SKM-1 treated with dmso at 0.1 percent for 144 hours (cell line): ENCODE results near the gene CEP126.

Experiments
- DNase-seq: peaks from one replicate; lab custom pipeline; 2025; ENCODE audit not compliant: unreplicated experiment; lab: John Stamatoyannopoulos, UW

The CEP126 gene, protein sequence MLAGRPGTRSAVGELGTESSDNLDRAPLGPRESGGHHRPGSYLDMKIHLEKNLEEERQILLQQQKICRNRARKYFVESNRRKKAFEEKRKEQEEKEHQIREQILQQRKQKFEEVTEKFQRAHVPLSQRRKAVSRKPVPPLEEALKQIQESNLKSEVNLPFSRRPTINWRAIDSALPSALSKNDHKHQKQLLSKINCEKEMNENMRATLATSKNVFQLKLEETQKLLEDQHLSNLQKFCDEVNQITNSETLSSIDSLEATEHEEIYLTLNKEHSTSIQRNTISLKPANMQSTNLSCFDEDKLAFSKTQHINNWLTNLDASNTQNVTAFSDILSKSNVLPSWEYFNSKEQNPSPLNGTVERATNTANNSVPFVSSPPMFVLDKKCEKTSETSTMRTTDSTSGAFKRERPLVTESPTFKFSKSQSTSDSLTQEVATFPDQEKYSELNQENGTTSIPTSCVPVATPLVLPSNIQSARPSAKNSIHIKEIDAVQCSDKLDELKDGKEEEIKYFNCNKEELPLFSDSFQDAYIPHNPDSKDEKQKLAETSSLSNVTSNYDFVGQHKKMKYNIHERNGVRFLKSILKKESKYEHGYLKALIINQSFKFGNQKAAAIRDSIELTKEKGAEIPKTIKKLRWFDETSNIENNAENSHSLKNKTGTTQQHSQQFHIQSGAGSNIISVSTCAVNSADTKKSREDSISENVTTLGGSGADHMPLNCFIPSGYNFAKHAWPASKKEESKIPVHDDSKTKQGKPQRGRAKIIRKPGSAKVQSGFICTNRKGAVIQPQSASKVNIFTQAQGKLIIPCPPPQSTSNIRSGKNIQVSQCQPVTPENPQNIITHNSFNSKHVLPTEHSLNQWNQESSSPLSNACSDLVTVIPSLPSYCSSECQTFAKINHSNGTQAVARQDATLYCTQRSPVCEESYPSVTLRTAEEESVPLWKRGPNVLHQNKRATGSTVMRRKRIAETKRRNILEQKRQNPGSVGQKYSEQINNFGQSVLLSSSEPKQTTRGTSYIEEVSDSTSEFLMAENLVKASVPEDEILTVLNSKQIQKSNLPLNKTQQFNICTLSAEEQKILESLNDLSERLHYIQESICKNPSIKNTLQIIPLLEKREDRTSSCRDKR

DNA sequence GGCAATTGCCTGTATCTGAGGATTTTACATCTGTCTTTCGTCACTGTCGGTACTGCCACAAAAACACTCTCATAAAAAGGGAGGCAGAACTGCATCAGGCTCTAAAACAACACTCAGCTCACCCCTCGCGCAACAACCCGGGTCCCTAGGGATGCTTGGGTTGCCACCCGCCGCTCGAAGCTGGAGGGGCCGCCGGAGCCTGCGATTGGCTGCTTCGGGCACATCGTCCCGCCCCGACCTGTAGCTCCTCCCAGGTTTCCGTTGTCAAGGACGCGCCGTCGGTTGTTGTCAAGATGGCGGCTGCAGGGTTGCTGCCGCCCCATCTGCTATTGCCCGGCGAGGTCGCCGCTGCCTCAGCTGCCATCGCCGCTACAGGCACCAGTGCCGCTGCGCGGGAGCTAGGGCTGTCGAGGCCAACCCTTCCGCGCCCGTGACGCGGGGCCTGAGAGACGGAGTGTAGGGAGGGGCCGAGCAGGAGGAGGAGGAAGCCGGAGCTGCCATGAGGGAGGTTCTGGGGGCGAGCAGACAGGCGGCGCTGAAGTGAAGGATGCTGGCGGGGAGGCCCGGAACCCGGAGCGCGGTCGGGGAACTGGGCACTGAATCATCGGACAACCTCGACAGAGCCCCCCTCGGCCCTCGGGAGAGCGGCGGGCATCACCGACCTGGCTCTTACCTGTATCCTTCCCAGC, at the start of gene CEP126:
Gene CEP126, plus strand, starts transcription at position 273 of the 689 bp plus-strand sequence. Its CDS starts 275 bp downstream, at position 548.
- DNase-seq: peak; percentile 83

DNA sequence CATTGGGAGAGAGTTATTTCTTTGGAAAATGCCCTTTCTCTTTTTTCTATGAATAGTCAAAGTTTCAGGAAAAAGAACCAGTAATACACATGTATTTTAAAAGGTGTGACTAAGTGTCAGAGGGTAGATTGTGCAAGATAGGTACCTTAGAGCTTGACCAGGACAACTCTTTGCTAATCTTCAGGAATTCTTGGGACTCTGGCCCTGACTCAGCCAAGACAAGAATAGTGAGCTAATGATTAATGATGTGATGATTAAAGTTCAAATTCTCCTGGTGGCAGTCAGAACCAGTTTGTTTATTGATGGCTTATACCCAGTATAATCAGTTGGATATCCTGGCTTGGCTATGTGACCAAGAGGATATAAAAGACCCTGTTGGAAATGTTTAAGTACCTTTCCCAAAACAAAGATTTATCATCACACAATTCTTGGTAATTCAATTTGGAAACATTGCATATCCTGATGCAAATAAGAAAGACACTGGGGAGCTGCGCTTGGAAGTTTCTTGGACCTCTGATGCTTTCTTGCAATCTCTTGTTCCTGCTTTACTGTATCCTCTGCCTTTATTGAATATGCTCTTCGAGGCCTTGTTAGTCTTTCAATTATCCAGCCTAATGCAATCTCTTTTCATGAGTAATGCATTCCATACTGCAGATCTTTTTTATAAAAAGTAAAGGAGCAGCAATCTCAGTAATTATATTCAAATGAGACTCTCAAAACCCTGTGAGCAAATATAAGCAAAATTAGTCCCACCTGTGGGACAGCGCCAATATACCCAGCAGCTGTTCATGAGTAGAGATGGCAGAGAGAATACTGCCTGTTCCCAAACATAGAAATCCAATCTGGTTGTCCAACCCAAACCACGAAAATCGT, 48.0 kb upstream of the CEP126 start:
- DNase-seq: no peak

DNA sequence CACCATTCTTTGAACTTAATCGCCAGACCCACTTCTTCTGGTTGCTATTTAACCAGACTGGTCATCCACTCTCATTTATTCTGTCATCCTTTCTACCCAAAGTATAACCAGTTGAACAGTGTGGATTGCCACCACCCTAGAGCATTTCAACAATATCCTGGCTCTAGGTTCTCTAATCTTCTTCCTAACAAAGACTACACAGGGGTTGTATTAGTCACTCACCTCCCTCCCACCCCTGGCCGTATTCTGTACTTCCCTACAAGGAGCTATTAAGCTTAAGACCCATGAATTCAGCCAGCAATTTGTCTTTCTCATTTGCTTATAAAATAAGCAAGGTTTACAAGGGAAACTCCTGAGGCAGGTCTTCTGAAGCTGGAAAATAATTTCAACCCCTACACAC, 46.9 kb upstream of the CEP126 start:
- DNase-seq: no peak

DNA sequence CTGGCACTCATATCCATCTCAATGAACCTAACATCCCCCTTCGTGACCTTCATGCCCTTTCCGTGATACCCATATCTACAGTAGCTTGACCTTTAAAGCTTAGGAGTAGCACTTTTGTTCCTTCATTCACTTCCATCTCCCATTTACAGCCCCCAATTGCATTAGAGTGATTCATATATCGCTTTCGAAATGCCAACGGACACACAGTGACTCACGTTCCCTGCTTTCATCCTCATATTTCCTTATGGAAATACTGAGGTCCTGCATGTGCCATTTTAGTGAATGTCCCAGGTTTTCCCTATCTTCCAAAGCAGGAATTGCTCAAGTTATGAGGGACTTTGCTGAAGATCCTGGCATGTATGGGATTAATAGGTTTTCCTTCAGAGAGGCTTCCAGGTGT, 44.3 kb upstream of the CEP126 start:
- DNase-seq: no peak

DNA sequence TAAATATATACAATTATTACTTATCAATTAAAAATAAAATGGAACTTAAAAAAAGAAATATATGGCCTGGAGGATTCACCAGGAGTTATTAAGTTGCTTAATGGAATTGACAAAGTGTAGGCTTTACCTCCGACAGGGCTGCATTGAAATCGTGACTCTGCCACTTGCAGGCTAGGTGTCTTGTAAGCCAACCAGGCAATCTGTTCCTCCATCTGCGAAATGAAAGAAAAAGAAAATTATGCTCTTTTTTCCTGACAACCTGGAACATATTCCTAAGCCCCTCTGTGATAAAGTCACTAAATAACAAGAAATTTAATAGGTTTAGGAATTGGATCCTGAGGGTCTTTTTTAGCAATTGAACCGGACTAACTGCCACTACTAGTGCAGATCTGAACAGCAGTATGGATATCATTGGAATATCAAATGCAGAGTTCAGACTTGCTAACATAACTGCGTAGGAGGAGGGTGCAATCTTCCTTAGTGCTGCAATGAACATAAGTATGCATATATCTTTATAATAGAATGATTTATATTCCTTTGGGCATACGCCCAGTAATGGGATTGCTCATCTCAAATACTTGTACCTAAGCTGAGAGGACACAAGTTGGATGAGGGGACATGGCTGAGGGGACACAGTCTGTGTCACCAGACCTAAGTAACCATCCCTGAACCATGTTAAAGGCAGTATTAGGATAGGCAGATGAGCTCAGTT, 42.5 kb upstream of the CEP126 start:
- DNase-seq: no peak

DNA sequence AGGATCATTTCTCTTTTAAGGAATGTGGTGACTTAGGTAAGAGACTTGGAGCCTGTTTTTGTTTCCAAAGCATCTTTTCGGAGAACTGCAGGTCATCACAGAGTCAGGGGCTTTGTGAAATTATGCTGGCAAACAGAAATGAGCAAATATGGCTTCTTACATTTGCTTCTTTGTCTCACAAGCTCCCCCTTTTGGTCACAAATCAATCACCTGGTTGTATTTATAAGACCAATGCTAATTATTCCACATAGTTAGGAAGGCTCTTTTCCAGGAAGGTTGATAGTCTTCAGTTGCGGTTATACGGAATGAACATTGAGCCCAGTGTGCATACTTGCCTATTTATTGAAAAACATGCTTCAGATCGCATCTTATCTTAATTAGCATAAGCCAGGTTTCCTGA, 34.6 kb upstream of the CEP126 start:
- no peak for DNase-seq

DNA sequence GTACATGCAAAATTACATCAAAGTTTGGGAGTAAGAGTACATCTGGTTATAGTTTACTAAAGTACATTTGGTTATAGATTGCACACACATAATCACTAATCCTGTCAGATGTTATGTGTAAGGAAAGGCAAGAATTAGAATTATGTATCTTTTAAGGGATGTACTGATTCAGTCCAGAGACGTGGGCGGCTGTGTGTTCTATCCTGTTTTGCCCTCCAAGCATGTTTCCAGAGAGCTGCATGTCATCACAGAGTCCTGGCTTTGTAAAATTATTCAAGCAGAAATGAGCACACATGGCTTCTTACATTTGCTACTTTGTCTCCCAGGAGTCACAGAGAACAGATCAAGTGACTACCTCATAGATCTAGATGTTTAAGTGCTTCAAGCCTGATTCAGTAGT, 33.2 kb upstream of the CEP126 start:
- DNase-seq: no peak

DNA sequence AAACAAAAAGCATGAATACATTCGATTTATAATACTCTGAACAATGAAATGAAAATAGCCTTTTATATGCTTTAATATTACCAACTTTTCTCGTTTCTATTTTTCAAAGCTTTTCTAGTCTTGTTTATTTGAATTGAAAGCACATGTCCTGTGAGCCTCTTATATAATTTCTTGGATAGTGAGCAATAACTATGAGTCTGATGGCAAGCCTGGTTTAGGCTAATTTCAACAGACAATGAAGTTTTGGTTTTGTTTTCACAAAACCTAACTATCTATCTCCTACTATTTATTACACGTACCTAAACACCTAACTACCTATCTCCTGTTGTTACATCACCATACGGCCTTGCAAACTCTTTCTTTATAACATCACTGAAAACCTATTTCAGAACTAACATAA, 29.2 kb upstream of the CEP126 start:
- DNase-seq: no peak

DNA sequence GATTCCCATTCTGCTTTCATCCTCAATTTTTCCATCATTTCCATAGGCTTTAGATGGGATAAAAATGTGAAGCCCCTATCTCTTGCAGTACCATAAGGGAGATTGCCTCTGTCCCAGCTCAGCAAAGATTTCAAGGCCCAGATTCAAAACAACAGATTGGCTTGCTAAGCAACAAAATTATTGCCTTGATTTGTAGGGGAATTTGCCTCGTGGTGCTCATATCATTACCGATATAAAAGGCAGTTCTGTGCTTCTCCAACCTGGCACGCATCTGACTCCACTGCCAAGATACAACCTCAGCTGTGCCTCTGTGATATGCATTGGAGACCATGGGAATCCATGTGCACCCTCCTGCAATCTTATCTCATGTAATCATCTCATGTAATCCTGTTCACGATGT, 25.0 kb upstream of the CEP126 start:
- DNase-seq: no peak

DNA sequence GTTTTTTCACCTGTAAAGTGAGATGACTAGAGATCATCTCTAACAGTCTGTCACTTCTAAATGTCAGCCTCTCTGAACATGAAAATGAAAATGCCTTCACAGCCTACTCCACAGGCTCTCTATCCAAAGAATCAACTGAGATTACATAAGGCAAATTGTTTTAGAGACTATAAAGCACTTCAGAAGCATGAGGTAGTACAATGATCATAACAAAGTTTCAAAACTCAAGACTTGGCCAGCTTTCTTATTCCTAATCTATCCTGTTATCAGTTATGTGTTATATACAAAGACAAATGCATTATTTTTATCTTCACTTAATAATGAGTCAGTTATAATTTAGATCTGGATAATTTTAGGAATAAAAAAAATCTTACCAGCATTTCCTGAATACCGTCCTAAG, 20.3 kb upstream of the CEP126 start:
- no peak for DNase-seq

DNA sequence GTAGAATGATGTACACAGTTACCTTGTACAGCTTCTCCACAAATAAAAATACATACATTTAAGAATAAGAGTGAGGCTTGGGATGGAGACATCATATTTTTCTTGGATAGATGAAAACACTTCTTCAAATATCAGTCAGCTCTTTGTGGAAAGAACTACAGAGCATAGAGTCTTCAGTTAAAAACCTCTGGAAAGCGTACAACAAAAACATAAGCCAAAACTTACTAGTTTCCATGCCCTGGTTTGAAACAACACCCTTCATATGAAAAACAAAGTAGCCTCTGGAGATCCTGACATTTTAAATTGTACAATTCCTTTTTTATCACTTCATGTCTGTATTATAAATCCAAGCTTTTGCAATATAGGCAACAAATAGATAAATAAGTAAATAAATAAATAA, 7.0 kb upstream of the CEP126 start:
- no peak for DNase-seq

DNA sequence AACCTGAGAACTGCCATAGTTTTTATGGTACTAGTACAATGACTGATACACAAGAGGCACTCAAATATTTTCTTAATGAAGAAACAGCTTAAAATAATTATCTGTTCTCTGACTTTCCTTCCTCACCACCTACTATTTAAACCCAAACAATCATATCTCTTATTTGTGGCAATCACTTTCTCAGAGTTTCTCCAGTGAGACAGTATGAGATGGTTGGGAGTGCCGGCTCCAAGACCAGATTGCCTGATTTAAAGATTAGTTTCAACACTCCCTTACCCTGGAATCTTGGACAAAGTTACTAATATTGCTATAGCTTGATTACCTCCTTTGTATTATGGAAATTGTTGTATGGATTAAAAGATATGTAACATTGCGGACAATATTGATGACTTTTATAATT, 5.7 kb upstream of the CEP126 start:
- no peak for DNase-seq

DNA sequence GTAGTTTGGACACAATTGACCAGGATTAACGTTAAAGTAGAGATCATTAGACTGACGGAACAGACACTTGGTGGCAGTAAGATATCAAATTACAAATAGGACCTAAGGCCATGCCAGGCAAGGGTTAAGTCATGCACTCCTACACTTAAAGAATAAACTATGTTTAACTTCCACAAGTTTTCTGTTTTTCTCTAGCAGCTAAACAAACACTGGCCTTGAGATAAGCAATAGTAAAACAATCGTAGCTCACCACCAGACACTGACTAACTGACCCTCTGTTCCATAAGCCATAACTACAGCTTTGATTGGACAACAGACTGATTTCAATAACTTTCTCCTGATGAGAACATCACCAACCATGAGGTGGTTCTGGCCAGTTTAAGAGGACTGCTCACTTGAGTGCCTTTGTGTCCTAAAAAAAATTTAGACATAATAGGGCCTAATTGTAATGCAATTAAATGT, 2.0 kb upstream of the CEP126 start:
- no peak for DNase-seq

DNA sequence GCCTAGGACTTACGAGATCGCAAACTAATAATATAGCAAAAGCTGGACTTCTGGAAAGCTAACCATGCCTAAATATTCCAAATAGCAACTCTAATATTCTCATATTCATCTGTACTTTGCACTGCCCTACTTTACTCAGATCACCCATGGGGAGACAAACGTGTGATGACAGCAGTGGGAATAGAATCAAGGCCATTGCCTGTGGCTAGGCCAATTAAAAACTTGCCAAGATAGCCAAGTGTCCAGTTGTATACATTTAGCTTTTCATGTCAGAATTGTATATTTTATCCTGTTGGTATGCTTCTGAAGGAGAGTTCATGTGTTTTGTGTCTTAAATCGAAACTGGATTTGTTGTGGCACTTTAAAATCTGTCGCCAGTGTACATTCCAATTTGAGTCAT, 1.2 kb upstream of the CEP126 start:
- no peak for DNase-seq

DNA sequence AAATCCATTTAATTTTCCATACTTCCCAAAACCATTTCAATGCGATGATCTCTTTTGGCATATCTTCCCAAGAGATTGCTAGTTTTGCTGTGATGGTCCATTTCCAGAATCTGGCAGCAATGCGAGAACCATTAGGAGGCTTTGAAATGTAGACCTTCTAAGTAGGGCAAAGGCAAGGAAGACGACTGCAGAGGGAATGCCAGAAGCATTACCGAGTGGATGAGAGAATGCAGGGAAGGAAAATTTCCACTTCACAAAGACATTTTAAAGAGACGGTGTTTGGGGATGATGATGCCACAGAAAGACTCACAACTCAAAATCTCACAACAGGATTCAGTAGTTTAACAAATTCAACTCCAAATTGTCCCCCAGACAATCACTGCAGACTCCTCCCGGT, 471 bp upstream of the CEP126 start:
- DNase-seq: no peak

DNA sequence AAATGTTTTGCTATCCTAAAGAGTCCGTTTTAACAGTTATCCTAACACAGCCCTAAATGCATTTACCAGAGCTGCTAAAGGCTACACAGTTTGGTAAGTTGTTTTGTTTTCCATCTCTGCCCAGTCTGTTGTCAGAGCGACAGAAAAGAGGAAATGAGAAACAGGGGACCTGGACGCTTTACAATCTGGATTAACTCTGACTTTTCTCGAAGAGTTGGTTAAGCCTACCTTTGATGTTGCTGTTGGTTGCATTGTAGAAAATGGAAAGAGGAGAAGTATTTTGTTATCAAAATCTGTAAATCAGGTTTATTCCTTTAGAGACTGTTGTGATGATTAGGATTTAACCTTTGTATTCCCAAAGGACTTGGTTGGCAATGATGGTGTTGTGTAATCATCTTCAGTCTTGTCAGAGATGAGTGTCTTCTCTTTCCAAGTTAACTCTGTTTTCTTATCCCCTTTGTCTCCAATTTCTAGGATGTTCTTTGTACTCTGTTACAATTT, 1.0 kb downstream of the CEP126 start:
- DNase-seq: peak; percentile 84

DNA sequence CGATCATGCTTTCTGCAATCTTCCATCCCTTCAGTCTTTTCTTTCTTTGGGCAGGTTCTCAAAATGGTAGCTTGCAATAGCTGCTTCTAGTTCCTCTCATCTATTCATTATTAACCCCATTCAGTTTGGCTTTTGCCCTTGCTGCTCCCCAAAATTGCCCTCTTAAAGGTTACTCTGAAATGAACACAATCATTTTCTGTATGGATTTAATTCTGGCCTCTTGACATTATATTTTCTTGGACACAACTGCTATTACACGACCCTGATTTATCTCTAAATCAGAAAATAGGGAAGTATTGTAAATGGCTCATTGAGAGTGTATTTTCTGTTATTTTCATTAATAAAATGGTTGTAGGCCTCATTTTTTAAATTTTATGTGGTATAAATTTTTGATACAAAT, 1.6 kb downstream of the CEP126 start, which contains the start of gene ANGPTL5:
Gene ANGPTL5, minus strand, starts transcription at position 101 of the 400 bp plus-strand sequence. CDS start 8,613 bp downstream, outside the sequence.
- DNase-seq: no peak

DNA sequence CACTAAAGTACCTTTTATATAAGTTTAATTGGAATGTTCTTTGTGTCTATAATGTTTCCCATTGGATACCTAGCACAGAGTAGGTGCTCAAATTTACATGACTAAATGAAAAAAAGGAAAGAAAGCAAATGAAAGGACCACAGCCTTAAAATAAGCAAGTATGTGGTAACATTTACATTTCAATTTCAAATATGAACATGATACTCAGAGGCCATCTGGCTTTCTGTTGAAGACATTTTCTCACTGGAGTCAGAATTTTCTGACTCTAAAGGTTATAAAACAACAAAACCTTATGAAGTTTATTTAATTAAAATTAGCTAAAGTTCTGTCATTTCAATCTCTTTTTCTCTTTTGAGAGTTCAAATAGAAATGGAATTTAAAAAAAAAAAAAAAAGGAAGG, 2.4 kb downstream of the CEP126 start:
- no peak for DNase-seq

DNA sequence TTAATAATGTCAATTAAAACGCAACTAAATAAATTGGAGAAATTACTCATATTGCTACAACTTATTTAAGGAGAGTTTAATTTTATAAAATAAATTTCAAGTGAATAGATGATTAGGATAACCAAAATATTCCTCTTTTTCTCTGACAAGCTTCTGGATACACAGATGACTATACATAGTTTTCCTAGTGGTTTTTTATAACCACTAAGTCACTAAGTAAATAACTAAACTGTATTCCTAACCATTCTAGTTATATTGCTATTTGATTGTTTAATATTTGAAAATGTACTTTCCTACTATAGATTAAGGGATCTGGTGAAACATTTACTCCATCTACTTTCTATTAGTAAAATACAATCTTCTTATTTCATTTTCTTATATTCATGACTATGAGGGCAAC, 6.2 kb downstream of the CEP126 start:
- DNase-seq: no peak
